Glomerular visceral epithelial cell (primary cell): ENCODE measurements around the gene RUBCN.
"Not testable (repeated sequence)": the region's sequence is repeated elsewhere in the genome, so short reads cannot be mapped to it uniquely, and the experiment has no call there.

Source experiments
- DNase-seq: peaks from one replicate; pipeline ENCODE4 v3.0.0-alpha.2; 2016; ENCODE audit errors: extremely low spot score

The RUBCN gene

GRCh38 chr3:197734667-197735318 lies 1.9 kb downstream of the RUBCN start:
- DNase-seq = no peak

- no peak for DNase-seq
Measured at GRCh38 chr3:197733042-197733441, 3.7 kb downstream of the RUBCN start.

GRCh38 chr3:197731483-197731882 lies 5.2 kb downstream of the RUBCN start:
- DNase-seq = not testable (repeated sequence)

GRCh38 chr3:197730770-197731169 lies 5.9 kb downstream of the RUBCN start:
- not testable (repeated sequence) for DNase-seq

- DNase-seq = peak; percentile 86
Measured at GRCh38 chr3:197730200-197730599, 6.5 kb downstream of the RUBCN start.

- DNase-seq = no peak
Measured at GRCh38 chr3:197728487-197728886, 8.2 kb downstream of the RUBCN start.

GRCh38 chr3:197727878-197728277 lies 8.8 kb downstream of the RUBCN start:
- DNase-seq = not testable (repeated sequence)

GRCh38 chr3:197722734-197723133 lies 14.0 kb downstream of the RUBCN start:
- DNase-seq = no peak

- DNase-seq = no peak
Measured at GRCh38 chr3:197720694-197721093, 16.0 kb downstream of the RUBCN start.

- DNase-seq = peak; percentile 78
Measured at GRCh38 chr3:197718891-197719290, 17.8 kb downstream of the RUBCN start.

- no peak for DNase-seq
Measured at GRCh38 chr3:197714251-197714650, 22.5 kb downstream of the RUBCN start.

- no peak for DNase-seq
Measured at GRCh38 chr3:197713477-197713822, 23.3 kb downstream of the RUBCN start.

- peak; percentile 92 for DNase-seq
Measured at GRCh38 chr3:197711973-197712707, 24.6 kb downstream of the RUBCN start.

- DNase-seq = not testable (repeated sequence)
Measured at GRCh38 chr3:197710965-197711364, 25.7 kb downstream of the RUBCN start.

- no peak for DNase-seq
Measured at GRCh38 chr3:197709135-197709534, 27.6 kb downstream of the RUBCN start.

GRCh38 chr3:197706658-197707057 lies 30.0 kb downstream of the RUBCN start:
- no peak for DNase-seq

GRCh38 chr3:197701841-197702240 lies 34.9 kb downstream of the RUBCN start:
- DNase-seq = no peak

GRCh38 chr3:197700095-197700494 lies 36.6 kb downstream of the RUBCN start:
- no peak for DNase-seq

GRCh38 chr3:197697355-197697754 lies 39.3 kb downstream of the RUBCN start:
- DNase-seq = no peak

GRCh38 chr3:197694251-197694650 lies 42.5 kb downstream of the RUBCN start:
- DNase-seq = no peak

GRCh38 chr3:197692641-197693040 lies 44.1 kb downstream of the RUBCN start:
- no peak for DNase-seq

- no peak for DNase-seq
Measured at GRCh38 chr3:197690754-197691153, 46.0 kb downstream of the RUBCN start.

GRCh38 chr3:197687570-197687969 lies 49.1 kb downstream of the RUBCN start:
- no peak for DNase-seq

GRCh38 chr3:197686899-197687298 lies 49.8 kb downstream of the RUBCN start:
- DNase-seq = no peak
